GM21576 (cell line): ENCODE data around the gene ELAVL1.
"Not testable (repeated sequence)": the region's sequence is repeated elsewhere in the genome, so short reads cannot be mapped to it uniquely, and the experiment has no call there.

Experiments
- ATAC-seq: cut with Tn5 transposase; IDR thresholded peaks from one replicate; pipeline ENCODE4 v1.9.1; 2021; ENCODE audit warnings: mild to moderate bottlenecking, moderate library complexity; ENCODE audit not compliant: unreplicated experiment

The ELAVL1 gene

GRCh38 chr19:7970716-7971448, 34.6 kb downstream of the ELAVL1 start:
- ATAC-seq = no peak

- ATAC-seq = no peak
Observed at GRCh38 chr19:7969555-7969939, 35.9 kb downstream of the ELAVL1 start.

GRCh38 chr19:7968796-7969554, 36.5 kb downstream of the ELAVL1 start:
- no peak for ATAC-seq

- no peak for ATAC-seq
Observed at GRCh38 chr19:7968008-7968795, 37.2 kb downstream of the ELAVL1 start.

- no peak for ATAC-seq
Observed at GRCh38 chr19:7965921-7966665, 39.3 kb downstream of the ELAVL1 start.

- ATAC-seq = no peak
Observed at GRCh38 chr19:7965259-7965841, 40.1 kb downstream of the ELAVL1 start.

- no peak for ATAC-seq
Observed at GRCh38 chr19:7963566-7963965, 41.9 kb downstream of the ELAVL1 start.

GRCh38 chr19:7962644-7963268, 42.7 kb downstream of the ELAVL1 start:
- no peak for ATAC-seq

- no peak for ATAC-seq
Observed at GRCh38 chr19:7961920-7962626, 43.4 kb downstream of the ELAVL1 start.

- not testable (repeated sequence) for ATAC-seq
Observed at GRCh38 chr19:7961082-7961481, 44.4 kb downstream of the ELAVL1 start.

GRCh38 chr19:7959211-7959610, 46.2 kb downstream of the ELAVL1 start:
- ATAC-seq = no peak

- ATAC-seq = no peak
Observed at GRCh38 chr19:7955696-7956095, 49.7 kb downstream of the ELAVL1 start.

GRCh38 chr19:7953576-7953975, 51.9 kb downstream of the ELAVL1 start:
- ATAC-seq = no peak

GRCh38 chr19:7953060-7953459, 52.4 kb downstream of the ELAVL1 start:
- no peak for ATAC-seq

GRCh38 chr19:7947939-7948338, 57.5 kb downstream of the ELAVL1 start:
- ATAC-seq = no peak

- peak; percentile 27 for ATAC-seq
Observed at GRCh38 chr19:7944177-7944761, 61.2 kb downstream of the ELAVL1 start.

GRCh38 chr19:7943444-7944176, 61.8 kb downstream of the ELAVL1 start, which contains the start of gene TIMM44:
Gene TIMM44 (minus strand): TSS chr19:7943666. CDS start chr19:7943651, 15 bp downstream.
- peak; percentile 87 for ATAC-seq

GRCh38 chr19:7942981-7943443, 62.4 kb downstream of the ELAVL1 start:
- ATAC-seq = no peak
